Fibroblast of lung (primary cell): ENCODE results near the gene VPS13D.

Experiments
- CTCF ChIP-seq, 2 donors: IDR thresholded peaks in 1 of 2; conservative IDR thresholded peaks in 1 of 2; 1 replicate in 1 of 2; 2 replicates in 1 of 2; pipeline ENCODE4 v1.5.1; 2011 to 2012; ENCODE audit warnings: low read length in 2 of 2, control low read depth in 1 of 2, inconsistent platforms in 1 of 2, low read depth in 1 of 2, mild to moderate bottlenecking in 1 of 2
- EZH2 ChIP-seq: IDR thresholded peaks from 2 replicates; pipeline ENCODE4 v1.5.1; 2012; ENCODE audit warnings: low read length, control low read depth, mild to moderate bottlenecking; ENCODE audit errors: missing control alignments

- TF ChIP-seq CTCF (conservative IDR thresholded peaks at IDR 0.05 in 1 of 2, IDR thresholded peaks at IDR 0.05 in 1 of 2; ENCODE audit: low read depth in 1 of 2, low read length in 2 of 2) (no peak), EZH2 (no peak)
Observed at GRCh38 chr1:12383786-12384185, 154.0 kb downstream of the VPS13D start.
